ENCODE results near the gene MAGEA4.

Gene MAGEA4

GRCh38 chrX:151889421-151889820 lies 23.3 kb upstream of the MAGEA4 start:
- H3K9me3 ChIP-seq (ENCODE audit: insufficient read depth, low read length): no peaks in the 10 kb centered on the region
- H3K4me2 ChIP-seq (ENCODE audit: low read length): no peak overlapping the region
- no peaks in the 10 kb centered on the region for H3K36me3 ChIP-seq (replicated peaks; ENCODE audit: low read depth, low read length)
- H2AFZ ChIP-seq (ENCODE audit: low read depth, low read length): no peak overlapping the region
- no peaks in the 10 kb centered on the region for H3K79me2 ChIP-seq (ENCODE audit: low read length)
- H3K9ac ChIP-seq (ENCODE audit: low read length): no peak overlapping the region
- H3K4me3 ChIP-seq (ENCODE audit: low read length): no peak overlapping the region
- H3K27ac ChIP-seq (ENCODE audit: low read length): no peak overlapping the region
- H3K4me1 ChIP-seq (ENCODE audit: low read length): no peaks in the 10 kb centered on the region
- no peaks in the 10 kb centered on the region for H3K27me3 ChIP-seq (ENCODE audit: low read depth, low read length)
- H4K20me1 ChIP-seq (ENCODE audit: insufficient read depth, low read length): no peaks in the 10 kb centered on the region
- TF ChIP-seq, protein P1, sequence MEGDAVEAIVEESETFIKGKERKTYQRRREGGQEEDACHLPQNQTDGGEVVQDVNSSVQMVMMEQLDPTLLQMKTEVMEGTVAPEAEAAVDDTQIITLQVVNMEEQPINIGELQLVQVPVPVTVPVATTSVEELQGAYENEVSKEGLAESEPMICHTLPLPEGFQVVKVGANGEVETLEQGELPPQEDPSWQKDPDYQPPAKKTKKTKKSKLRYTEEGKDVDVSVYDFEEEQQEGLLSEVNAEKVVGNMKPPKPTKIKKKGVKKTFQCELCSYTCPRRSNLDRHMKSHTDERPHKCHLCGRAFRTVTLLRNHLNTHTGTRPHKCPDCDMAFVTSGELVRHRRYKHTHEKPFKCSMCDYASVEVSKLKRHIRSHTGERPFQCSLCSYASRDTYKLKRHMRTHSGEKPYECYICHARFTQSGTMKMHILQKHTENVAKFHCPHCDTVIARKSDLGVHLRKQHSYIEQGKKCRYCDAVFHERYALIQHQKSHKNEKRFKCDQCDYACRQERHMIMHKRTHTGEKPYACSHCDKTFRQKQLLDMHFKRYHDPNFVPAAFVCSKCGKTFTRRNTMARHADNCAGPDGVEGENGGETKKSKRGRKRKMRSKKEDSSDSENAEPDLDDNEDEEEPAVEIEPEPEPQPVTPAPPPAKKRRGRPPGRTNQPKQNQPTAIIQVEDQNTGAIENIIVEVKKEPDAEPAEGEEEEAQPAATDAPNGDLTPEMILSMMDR (IDR thresholded peaks at IDR 0.05; ENCODE audit: low read depth, low read length): no peak
- no peak for TF ChIP-seq EZH2phosphoT487 (IDR thresholded peaks at IDR 0.05; ENCODE audit: low read depth)

DNA sequence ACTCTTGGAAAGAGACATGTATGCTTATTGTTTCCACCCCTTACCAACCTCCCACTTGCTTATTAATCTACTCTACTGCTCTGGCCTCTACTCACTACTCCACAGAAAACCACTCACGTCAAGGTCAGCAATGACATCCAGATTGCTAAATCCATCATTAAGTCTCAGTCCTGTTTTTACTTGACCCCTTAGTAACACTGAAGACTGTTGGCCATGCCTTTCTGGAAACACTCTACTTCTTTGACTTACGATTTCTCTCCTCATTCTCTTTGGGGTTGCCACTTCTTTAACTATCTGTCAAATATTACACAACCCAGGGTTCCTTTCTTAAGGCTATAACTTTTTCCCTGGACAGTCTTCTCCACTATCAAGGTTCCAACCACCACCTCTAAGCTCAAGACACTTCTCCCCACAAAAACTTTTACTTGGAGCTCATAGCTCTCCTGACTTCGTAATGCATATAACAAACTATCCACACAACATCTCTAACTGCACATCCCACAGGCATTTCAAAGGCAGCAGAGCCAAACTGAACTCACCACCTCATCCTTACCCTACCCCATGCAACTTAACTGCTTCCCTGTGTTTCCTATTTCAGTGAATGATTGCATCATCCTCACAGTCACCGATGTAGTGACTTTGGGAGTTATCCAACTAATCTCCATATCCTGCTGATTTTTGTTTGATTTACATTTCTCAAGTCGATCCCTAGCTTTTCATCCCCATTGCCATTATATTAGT lies 15.8 kb upstream of the MAGEA4 start:
- Histone ChIP-seq H3K9ac (ENCODE audit: low read length) (no peak overlapping the region), H3K79me2 (ENCODE audit: low read length) (no peaks in the 10 kb centered on the region), H2AFZ (ENCODE audit: low read depth, low read length) (no peak overlapping the region), H3K4me2 (ENCODE audit: low read length) (no peak overlapping the region), H3K27me3 (ENCODE audit: low read depth, low read length) (no peaks in the 10 kb centered on the region), H3K4me3 (ENCODE audit: low read length) (no peak overlapping the region), H4K20me1 (ENCODE audit: insufficient read depth, low read length) (no peaks in the 10 kb centered on the region), H3K27ac (ENCODE audit: low read length) (no peak overlapping the region), H3K9me3 (ENCODE audit: insufficient read depth, low read length) (no peaks in the 10 kb centered on the region), H3K4me1 (ENCODE audit: low read length) (no peaks in the 10 kb centered on the region), H3K36me3 (replicated peaks; ENCODE audit: low read depth, low read length) (no peaks in the 10 kb centered on the region)
- no peak for TF ChIP-seq EZH2phosphoT487 (IDR thresholded peaks at IDR 0.05; ENCODE audit: low read depth)
- TF ChIP-seq, protein P1 (IDR thresholded peaks at IDR 0.05; ENCODE audit: low read depth, low read length): no peak

DNA sequence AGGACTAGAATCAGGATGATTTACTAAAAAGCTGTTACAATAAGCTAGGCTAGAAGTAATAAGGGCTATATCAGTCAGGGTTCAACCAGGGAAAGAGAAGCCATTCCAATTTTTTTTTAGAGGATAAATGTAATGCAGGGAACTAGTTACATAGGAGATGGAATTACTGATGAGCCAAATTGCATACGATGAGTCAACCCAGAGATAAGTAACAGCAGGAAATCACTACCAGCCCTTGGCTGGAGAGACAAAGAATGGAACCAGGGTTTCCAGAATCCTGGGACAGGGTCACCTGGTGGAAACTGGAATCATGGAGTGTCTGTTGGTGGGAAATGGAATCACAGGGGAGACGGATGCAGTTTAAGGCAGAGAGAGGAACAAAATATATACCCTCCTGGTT lies 13.1 kb upstream of the MAGEA4 start:
- H3K79me2 ChIP-seq (ENCODE audit: low read length): no peaks in the 10 kb centered on the region
- TF ChIP-seq, protein P1 (IDR thresholded peaks at IDR 0.05; ENCODE audit: low read depth, low read length): no peak
- no peak for TF ChIP-seq EZH2phosphoT487 (IDR thresholded peaks at IDR 0.05; ENCODE audit: low read depth)
- H3K36me3 ChIP-seq (replicated peaks; ENCODE audit: low read depth, low read length): no peaks in the 10 kb centered on the region
- no peak overlapping the region for H3K4me2 ChIP-seq (ENCODE audit: low read length)
- no peak overlapping the region for H3K27ac ChIP-seq (ENCODE audit: low read length)
- no peaks in the 10 kb centered on the region for H3K27me3 ChIP-seq (ENCODE audit: low read depth, low read length)
- no peaks in the 10 kb centered on the region for H4K20me1 ChIP-seq (ENCODE audit: insufficient read depth, low read length)
- H3K9ac ChIP-seq (ENCODE audit: low read length): no peak overlapping the region
- no peaks in the 10 kb centered on the region for H3K4me1 ChIP-seq (ENCODE audit: low read length)
- no peak overlapping the region for H3K4me3 ChIP-seq (ENCODE audit: low read length)
- H2AFZ ChIP-seq (ENCODE audit: low read depth, low read length): no peak overlapping the region
- H3K9me3 ChIP-seq (ENCODE audit: insufficient read depth, low read length): no peaks in the 10 kb centered on the region

- no peaks in the 10 kb centered on the region for H3K36me3 ChIP-seq (replicated peaks; ENCODE audit: low read depth, low read length)
- H2AFZ ChIP-seq (ENCODE audit: low read depth, low read length): no peak overlapping the region
- H3K4me3 ChIP-seq (ENCODE audit: low read length): no peak overlapping the region
- no peaks in the 10 kb centered on the region for H3K79me2 ChIP-seq (ENCODE audit: low read length)
- no peaks in the 10 kb centered on the region for H3K27me3 ChIP-seq (ENCODE audit: low read depth, low read length)
- TF ChIP-seq, protein P1 (IDR thresholded peaks at IDR 0.05; ENCODE audit: low read depth, low read length): no peak
- TF ChIP-seq EZH2phosphoT487 (IDR thresholded peaks at IDR 0.05; ENCODE audit: low read depth): no peak
- H3K27ac ChIP-seq (ENCODE audit: low read length): no peak overlapping the region
- H3K9ac ChIP-seq (ENCODE audit: low read length): no peak overlapping the region
- H3K4me2 ChIP-seq (ENCODE audit: low read length): no peak overlapping the region
- no peaks in the 10 kb centered on the region for H3K4me1 ChIP-seq (ENCODE audit: low read length)
- no peaks in the 10 kb centered on the region for H3K9me3 ChIP-seq (ENCODE audit: insufficient read depth, low read length)
- H4K20me1 ChIP-seq (ENCODE audit: insufficient read depth, low read length): no peaks in the 10 kb centered on the region
Measured at GRCh38 chrX:151901826-151902225, 10.9 kb upstream of the MAGEA4 start.
